ENCODE measurements around the gene FPGT.

FPGT gene

GRCh38 chr1:74235153-74235552 lies 37.1 kb downstream of the FPGT start, which contains the start of gene TNNI3K:
TNNI3K (plus strand) TSS chr1:74235387; CDS start chr1:74235452, 65 bp downstream.
- no peak for DNase-seq (ENCODE audit: low read depth)
- H3K4me3 ChIP-seq (ENCODE audit: control insufficient read depth, low read depth, low read length), result no peak within 1 kb of the TSS
- TF ChIP-seq CTCF (conservative IDR thresholded peaks at IDR 0.05; ENCODE audit: control insufficient read depth, insufficient read depth, low read depth, low read length), result no peak

GRCh38 chr1:74236440-74236839 lies 38.4 kb downstream of the FPGT start:
- DNase-seq (ENCODE audit: low read depth), result no peak
- no peak for TF ChIP-seq CTCF (conservative IDR thresholded peaks at IDR 0.05; ENCODE audit: control insufficient read depth, insufficient read depth, low read depth, low read length)
- H3K4me3 ChIP-seq (ENCODE audit: control insufficient read depth, low read depth, low read length), result no peak overlapping the region

- TF ChIP-seq CTCF (conservative IDR thresholded peaks at IDR 0.05; ENCODE audit: control insufficient read depth, insufficient read depth, low read depth, low read length), result no peak
- no peak for DNase-seq (ENCODE audit: low read depth)
- H3K4me3 ChIP-seq (ENCODE audit: control insufficient read depth, low read depth, low read length), result no peak overlapping the region
Measured at GRCh38 chr1:74237035-74237434, 39.0 kb downstream of the FPGT start.

GRCh38 chr1:74237787-74238186 lies 39.7 kb downstream of the FPGT start:
- no peak for TF ChIP-seq CTCF (conservative IDR thresholded peaks at IDR 0.05; ENCODE audit: control insufficient read depth, insufficient read depth, low read depth, low read length)
- H3K4me3 ChIP-seq (ENCODE audit: control insufficient read depth, low read depth, low read length), result no peak overlapping the region
- no peak for DNase-seq (ENCODE audit: low read depth)

- H3K4me3 ChIP-seq (ENCODE audit: control insufficient read depth, low read depth, low read length), result no peak overlapping the region
- no peak for TF ChIP-seq CTCF (conservative IDR thresholded peaks at IDR 0.05; ENCODE audit: control insufficient read depth, insufficient read depth, low read depth, low read length)
- no peak for DNase-seq (ENCODE audit: low read depth)
Measured at GRCh38 chr1:74245168-74245772, 47.2 kb downstream of the FPGT start.

GRCh38 chr1:74246315-74246714 lies 48.3 kb downstream of the FPGT start:
- no peak overlapping the region for H3K4me3 ChIP-seq (ENCODE audit: control insufficient read depth, low read depth, low read length)
- no peak for TF ChIP-seq CTCF (conservative IDR thresholded peaks at IDR 0.05; ENCODE audit: control insufficient read depth, insufficient read depth, low read depth, low read length)
- no peak for DNase-seq (ENCODE audit: low read depth)
